Effector memory CD4-positive, alpha-beta T cell (primary cell): Measurements from ENCODE around the gene BNC2.

Source experiments
- DNase-seq, 3 donors: peaks; one replicate each; pipeline ENCODE4 v3.0.0-alpha.2; 2020
- H3K27ac ChIP-seq: 2 replicates; pipeline ENCODE4 v1.7.0; 2013; ENCODE audit warnings: mild to moderate bottlenecking, low read length, moderate library complexity; ENCODE audit not compliant: insufficient read depth, poor library complexity, severe bottlenecking
- H3K27me3 ChIP-seq: replicated peaks from 2 replicates; pipeline ENCODE4 v1.7.0; 2013; ENCODE audit warnings: mild to moderate bottlenecking, low read length; ENCODE audit not compliant: insufficient read depth, control insufficient read depth, poor library complexity, severe bottlenecking
- H3K36me3 ChIP-seq: 2 replicates; pipeline ENCODE4 v1.7.0; 2013; ENCODE audit warnings: mild to moderate bottlenecking, low read length, moderate library complexity; ENCODE audit not compliant: control insufficient read depth, insufficient read depth
- H3K4me1 ChIP-seq: 2 replicates; pipeline ENCODE4 v1.7.0; 2013; ENCODE audit warnings: low read length, mild to moderate bottlenecking; ENCODE audit not compliant: control insufficient read depth, insufficient read depth, poor library complexity, severe bottlenecking
- H3K4me3 ChIP-seq: 2 replicates; pipeline ENCODE4 v1.7.0; 2013; ENCODE audit warnings: low read length, low read depth, mild to moderate bottlenecking; ENCODE audit not compliant: insufficient read depth, poor library complexity, severe bottlenecking
- H3K9me3 ChIP-seq: 2 replicates; pipeline ENCODE4 v1.7.0; 2013; ENCODE audit warnings: mild to moderate bottlenecking, low read length, moderate library complexity; ENCODE audit not compliant: control insufficient read depth

Gene BNC2

GRCh38 chr9:16726029-16726428, 144.4 kb downstream of the BNC2 start:
- Histone ChIP-seq H3K9me3 (no peaks in the 10 kb centered on the region), H3K36me3 (no peaks in the 10 kb centered on the region), H3K4me3 (no peak overlapping the region), H3K27me3 (no peaks in the 10 kb centered on the region), H3K27ac (no peak overlapping the region), H3K4me1 (no peaks in the 10 kb centered on the region)
- DNase-seq: no peak

GRCh38 chr9:16725066-16725465, 145.4 kb downstream of the BNC2 start:
- H3K36me3 ChIP-seq: no peaks in the 10 kb centered on the region
- H3K9me3 ChIP-seq: no peaks in the 10 kb centered on the region
- no peak overlapping the region for H3K4me3 ChIP-seq
- H3K27ac ChIP-seq: no peak overlapping the region
- no peaks in the 10 kb centered on the region for H3K27me3 ChIP-seq
- H3K4me1 ChIP-seq: no peaks in the 10 kb centered on the region
- DNase-seq: no peak

GRCh38 chr9:16721972-16722371, 148.5 kb downstream of the BNC2 start:
- H3K36me3 ChIP-seq: no peaks in the 10 kb centered on the region
- no peak for DNase-seq
- H3K27ac ChIP-seq: no peak overlapping the region
- H3K4me1 ChIP-seq: no peaks in the 10 kb centered on the region
- H3K4me3 ChIP-seq: no peak overlapping the region
- H3K27me3 ChIP-seq: no peaks in the 10 kb centered on the region
- H3K9me3 ChIP-seq: no peaks in the 10 kb centered on the region

- H3K27ac ChIP-seq: no peak overlapping the region
- no peaks in the 10 kb centered on the region for H3K9me3 ChIP-seq
- no peak for DNase-seq
- no peaks in the 10 kb centered on the region for H3K27me3 ChIP-seq
- H3K4me3 ChIP-seq: no peak overlapping the region
- H3K4me1 ChIP-seq: no peaks in the 10 kb centered on the region
- no peaks in the 10 kb centered on the region for H3K36me3 ChIP-seq
Measured at GRCh38 chr9:16720386-16720785, 150.1 kb downstream of the BNC2 start.

GRCh38 chr9:16719921-16720320, 150.5 kb downstream of the BNC2 start:
- Histone ChIP-seq H3K27ac (no peak overlapping the region), H3K9me3 (no peaks in the 10 kb centered on the region), H3K36me3 (no peaks in the 10 kb centered on the region), H3K4me1 (no peaks in the 10 kb centered on the region), H3K27me3 (no peaks in the 10 kb centered on the region), H3K4me3 (no peak overlapping the region)
- no peak for DNase-seq

GRCh38 chr9:16718952-16719351, 151.5 kb downstream of the BNC2 start:
- no peak for DNase-seq
- Histone ChIP-seq H3K9me3 (no peaks in the 10 kb centered on the region), H3K4me3 (no peak overlapping the region), H3K36me3 (no peaks in the 10 kb centered on the region), H3K27ac (no peak overlapping the region), H3K27me3 (no peaks in the 10 kb centered on the region), H3K4me1 (no peaks in the 10 kb centered on the region)

- Histone ChIP-seq H3K4me3 (no peak overlapping the region), H3K27ac (no peak overlapping the region), H3K4me1 (no peaks in the 10 kb centered on the region), H3K9me3 (no peaks in the 10 kb centered on the region), H3K36me3 (no peaks in the 10 kb centered on the region), H3K27me3 (no peaks in the 10 kb centered on the region)
- DNase-seq: no peak
Measured at GRCh38 chr9:16718296-16718695, 152.2 kb downstream of the BNC2 start.

GRCh38 chr9:16716601-16717000, 153.9 kb downstream of the BNC2 start:
- no peak overlapping the region for H3K4me3 ChIP-seq
- no peaks in the 10 kb centered on the region for H3K27me3 ChIP-seq
- no peaks in the 10 kb centered on the region for H3K4me1 ChIP-seq
- DNase-seq: no peak
- no peaks in the 10 kb centered on the region for H3K36me3 ChIP-seq
- H3K9me3 ChIP-seq: no peaks in the 10 kb centered on the region
- H3K27ac ChIP-seq: no peak overlapping the region

GRCh38 chr9:16715404-16715803, 155.1 kb downstream of the BNC2 start:
- Histone ChIP-seq H3K9me3 (no peaks in the 10 kb centered on the region), H3K4me1 (no peaks in the 10 kb centered on the region), H3K27ac (no peak overlapping the region), H3K27me3 (no peaks in the 10 kb centered on the region), H3K36me3 (no peaks in the 10 kb centered on the region), H3K4me3 (no peak overlapping the region)
- no peak for DNase-seq

- Histone ChIP-seq H3K4me1 (no peaks in the 10 kb centered on the region), H3K27ac (no peak overlapping the region), H3K36me3 (no peaks in the 10 kb centered on the region), H3K9me3 (no peaks in the 10 kb centered on the region), H3K27me3 (no peaks in the 10 kb centered on the region), H3K4me3 (no peak overlapping the region)
- no peak for DNase-seq
Measured at GRCh38 chr9:16712787-16713186, 157.7 kb downstream of the BNC2 start.

GRCh38 chr9:16710888-16711287, 159.6 kb downstream of the BNC2 start:
- no peak overlapping the region for H3K4me3 ChIP-seq
- no peaks in the 10 kb centered on the region for H3K27me3 ChIP-seq
- no peak overlapping the region for H3K27ac ChIP-seq
- H3K9me3 ChIP-seq: no peaks in the 10 kb centered on the region
- no peaks in the 10 kb centered on the region for H3K4me1 ChIP-seq
- DNase-seq: no peak
- no peaks in the 10 kb centered on the region for H3K36me3 ChIP-seq
